Left lobe of liver (tissue), 2 donors: ENCODE measurements around the gene SPATA24. TPM values are rescaled to one million over a fixed set of nuclear protein-coding genes. Genes with fewer than 3 reads are reported as not detected.
"Not testable (repeated sequence)": the region's sequence is repeated elsewhere in the genome, so short reads cannot be mapped to it uniquely, and the experiment has no call there.

ENCODE experiments used
- ATAC-seq: fragments of 200-7000 bp; cut with Tn5 transposase; one replicate; pipeline ENCODE4 v1.9.1; 2020; ENCODE audit warnings: mild to moderate bottlenecking, moderate library complexity
- DNase-seq: peaks from one replicate; pipeline ENCODE4 v3.0.0-alpha.2; 2020; ENCODE audit warnings: low spot score
- total RNA-seq: library from RNA; stranded (reverse); gene quantifications from one replicate; pipeline ENCODE4 v1.2.1, GENCODE V29; 2021
- donor health status: DM: no; HTN: no; CAD: no; lungs with moderate emphysema.
- donor health status: DM: no; HTN: yes; CAD: no.

The SPATA24 gene, protein sequence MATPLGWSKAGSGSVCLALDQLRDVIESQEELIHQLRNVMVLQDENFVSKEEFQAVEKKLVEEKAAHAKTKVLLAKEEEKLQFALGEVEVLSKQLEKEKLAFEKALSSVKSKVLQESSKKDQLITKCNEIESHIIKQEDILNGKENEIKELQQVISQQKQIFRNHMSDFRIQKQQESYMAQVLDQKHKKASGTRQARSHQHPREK
- 2.2 TPM for total RNA-seq

- peak; percentile 95 for ATAC-seq
- DNase-seq, result peak; percentile 97
These were observed at the start of gene SPATA24 for GRCh38 chr5:139403787-139404483. Gene SPATA24, minus strand, starts transcription at chr5:139404089. Its CDS starts 29 bp downstream, at chr5:139404060.

- no peak for DNase-seq
- no peak for ATAC-seq
These were observed 48.2 kb upstream of the SPATA24 start for GRCh38 chr5:139451878-139452660.

DNA sequence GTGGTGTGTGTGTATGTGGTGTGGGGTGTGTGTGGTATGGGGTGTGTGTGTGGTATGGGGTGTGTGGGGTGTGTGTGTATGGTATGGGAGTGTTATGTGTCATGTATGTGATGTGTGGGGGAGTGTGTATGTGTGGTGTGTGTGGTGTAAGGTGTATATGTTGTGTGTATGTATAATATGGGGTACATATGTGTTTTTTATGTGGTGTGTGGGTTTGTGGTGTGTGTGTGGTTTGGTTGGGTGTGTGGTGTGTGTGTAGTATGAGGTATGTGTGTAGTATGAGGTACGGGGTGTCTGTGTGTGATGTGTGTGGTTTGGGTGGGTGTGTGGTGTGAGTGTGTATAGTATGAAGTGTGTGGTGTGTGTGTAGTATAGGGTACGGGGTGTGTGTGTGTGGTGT lies 47.3 kb upstream of the SPATA24 start:
- no peak for ATAC-seq
- DNase-seq, result no peak

DNA sequence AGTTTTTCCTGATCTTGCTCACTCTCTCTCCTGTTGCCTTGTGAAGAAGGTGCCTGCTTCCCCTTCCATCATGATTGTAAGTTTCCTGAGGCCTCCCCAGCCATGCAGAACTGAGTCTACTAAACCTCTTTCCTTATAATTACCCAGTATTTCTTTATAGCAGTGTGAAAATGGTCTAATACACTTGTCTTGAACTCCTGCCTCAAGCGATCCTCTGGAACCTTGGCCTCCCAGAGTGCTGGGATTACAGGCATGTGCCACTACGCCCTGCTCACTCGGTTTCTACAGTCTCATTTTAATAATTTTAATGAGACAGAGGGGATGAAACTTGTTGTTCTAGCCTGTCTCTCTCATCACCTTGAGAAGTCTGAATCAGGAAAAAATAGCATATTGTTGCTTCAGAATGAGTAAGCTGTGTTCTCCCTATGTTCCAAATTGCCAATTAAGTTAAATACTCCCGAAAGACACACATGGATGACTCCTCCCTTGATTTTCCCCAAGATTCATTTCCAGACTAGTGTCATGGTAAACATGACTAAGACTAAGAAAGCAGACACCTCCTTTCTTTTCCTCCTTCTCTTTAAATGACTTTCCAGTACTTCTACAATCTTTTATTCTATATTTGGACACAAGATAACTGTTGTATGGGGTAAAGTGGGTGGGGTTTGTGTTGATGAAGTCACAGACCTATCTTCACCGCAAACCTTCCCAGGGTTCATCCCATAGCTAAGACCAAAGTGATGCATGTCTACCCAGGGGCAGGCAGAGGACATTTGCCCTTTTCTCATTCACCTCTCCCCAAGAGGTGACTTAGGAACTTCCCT lies 43.3 kb upstream of the SPATA24 start:
- ATAC-seq, result no peak
- no peak for DNase-seq

DNA sequence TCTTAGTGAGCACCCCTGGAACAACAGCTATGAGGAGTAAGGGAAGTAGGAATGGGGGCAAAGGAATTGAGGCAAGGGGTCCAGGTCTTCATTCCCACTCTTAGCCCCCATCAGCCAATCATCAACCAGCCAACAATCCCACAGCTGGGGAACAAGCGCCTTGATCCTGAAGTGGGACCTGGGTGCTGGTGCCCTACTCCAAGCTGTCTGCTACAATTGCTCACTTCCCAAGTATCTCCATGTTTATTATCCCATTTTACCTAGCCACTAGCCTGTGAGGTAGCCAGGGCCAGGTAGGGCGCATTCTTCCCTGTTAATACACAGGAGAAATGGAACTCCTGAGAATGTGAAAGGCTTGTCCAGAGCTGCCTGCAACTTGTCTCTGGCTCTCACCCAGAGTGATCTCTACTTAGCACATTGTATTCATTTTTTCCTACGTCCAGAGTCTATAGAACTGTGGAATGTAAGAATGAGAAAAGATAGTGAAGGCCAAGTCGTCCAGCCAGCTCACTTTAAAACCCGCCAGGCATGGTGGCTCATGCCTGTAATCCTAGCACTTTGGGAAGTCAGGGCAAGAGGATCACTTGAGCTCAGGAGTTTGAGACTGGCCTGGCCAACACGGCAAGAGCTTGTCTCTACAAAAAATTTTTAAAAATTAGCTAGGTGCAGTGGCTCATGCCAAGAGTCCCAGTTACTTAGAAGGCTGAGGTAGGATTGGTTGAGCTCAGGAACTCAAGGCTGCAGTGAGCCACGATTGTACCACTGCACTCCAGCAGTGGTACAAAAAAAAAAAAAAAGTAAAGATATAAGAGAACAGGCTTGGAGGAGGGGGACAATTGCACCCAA lies 41.7 kb upstream of the SPATA24 start:
- no peak for DNase-seq
- no peak for ATAC-seq

DNA sequence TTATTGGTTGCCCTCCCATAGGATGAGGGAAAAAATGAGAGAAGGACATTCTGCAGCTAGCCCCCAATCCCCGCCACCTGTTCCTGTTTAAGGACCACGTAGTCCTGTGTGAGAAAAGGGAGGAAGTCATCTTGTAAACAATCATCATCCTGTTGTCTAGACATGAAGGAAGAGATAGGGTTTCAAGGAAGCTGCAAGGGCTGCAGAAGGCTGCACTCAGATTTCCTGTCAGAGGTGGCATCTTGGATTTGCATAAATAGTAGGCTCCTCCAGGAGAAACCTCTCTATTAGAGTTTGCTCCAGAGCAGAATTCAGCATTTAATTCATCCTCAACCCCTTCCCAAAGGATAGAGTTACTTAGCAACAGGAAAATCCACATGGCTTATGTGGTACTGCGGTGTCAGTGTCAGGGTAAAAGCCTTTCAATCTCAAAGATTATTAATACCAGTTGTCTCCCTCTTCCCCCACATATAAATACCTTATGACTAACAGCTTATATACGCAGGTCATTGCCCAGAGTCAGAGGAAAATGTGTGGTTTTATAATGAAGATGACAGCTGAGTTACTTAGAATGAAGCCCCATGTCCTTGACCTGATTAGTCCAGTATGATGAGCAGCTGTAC lies 40.1 kb upstream of the SPATA24 start:
- no peak for ATAC-seq
- DNase-seq, result no peak

DNA sequence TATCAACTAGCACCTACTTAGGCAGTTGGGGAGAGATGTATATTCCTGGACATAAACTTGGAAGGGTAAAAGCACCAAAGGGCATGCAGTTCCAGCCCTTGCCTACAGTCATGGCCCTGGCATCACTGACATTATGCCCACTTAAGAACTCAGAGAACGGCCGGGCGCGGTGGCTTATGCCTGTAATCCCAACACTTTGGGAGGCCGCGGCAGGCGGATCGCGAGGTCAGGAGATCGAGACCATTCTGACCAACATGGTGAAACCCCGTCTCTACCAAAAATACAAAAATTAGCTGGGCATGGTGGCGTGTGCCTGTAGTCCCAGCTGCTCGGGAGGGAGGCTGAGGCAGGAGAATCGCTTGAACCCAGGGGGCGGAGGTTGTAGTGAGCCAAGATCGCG lies 36.5 kb upstream of the SPATA24 start:
- DNase-seq, result not testable (repeated sequence)

GRCh38 chr5:139439013-139439903 lies 35.4 kb upstream of the SPATA24 start, which contains the start of gene DNAJC18:
Gene DNAJC18, minus strand, starts transcription at chr5:139439525. Its CDS starts 80 bp downstream, at chr5:139439445.
- DNase-seq (peak; percentile 85), ATAC-seq (peak; percentile 97)

More for the DNA sequence above, 36.5 kb upstream of the SPATA24 start:
- not testable (repeated sequence) for ATAC-seq

- ATAC-seq (no peak), DNase-seq (no peak)
These were observed 34.8 kb upstream of the SPATA24 start for GRCh38 chr5:139438707-139439012.

- ATAC-seq, result no peak
These were observed 31.8 kb upstream of the SPATA24 start for GRCh38 chr5:139435676-139436075.

GRCh38 chr5:139431706-139432105 lies 27.8 kb upstream of the SPATA24 start:
- no peak for ATAC-seq
- no peak for DNase-seq

More at GRCh38 chr5:139435676-139436075, 31.8 kb upstream of the SPATA24 start:
- DNase-seq, result no peak

- ATAC-seq, result no peak
- no peak for DNase-seq
These were observed 26.1 kb upstream of the SPATA24 start for GRCh38 chr5:139430015-139430414.

- ATAC-seq, result no peak
- DNase-seq, result no peak
These were observed 22.5 kb upstream of the SPATA24 start for GRCh38 chr5:139426203-139426885.

DNA sequence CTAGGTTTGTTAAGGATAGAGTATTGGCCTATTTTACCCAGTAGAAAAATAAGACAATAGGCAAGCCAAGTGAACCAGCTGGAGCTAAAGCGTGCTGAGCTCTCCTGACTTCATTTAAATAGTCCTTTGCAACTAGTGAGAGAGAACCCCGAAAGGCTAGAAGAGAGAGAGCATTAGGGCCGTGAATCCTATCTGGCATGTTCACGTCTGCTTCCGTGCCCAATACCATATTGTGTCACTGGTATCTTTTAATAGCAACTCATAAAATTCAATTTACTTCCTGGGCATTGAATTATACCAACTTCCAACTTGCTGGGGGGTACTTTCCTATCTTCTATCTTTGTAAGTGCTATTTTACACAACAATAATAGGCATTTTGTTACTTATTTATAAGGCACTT lies 21.6 kb upstream of the SPATA24 start:
- DNase-seq (no peak), ATAC-seq (no peak)

- DNase-seq (no peak), ATAC-seq (peak; percentile 97)
These were observed 18.5 kb upstream of the SPATA24 start for GRCh38 chr5:139422307-139422893.

- no peak for ATAC-seq
These were observed 15.6 kb upstream of the SPATA24 start for GRCh38 chr5:139419226-139420192.

More at GRCh38 chr5:139419226-139420192, 15.6 kb upstream of the SPATA24 start:
- DNase-seq, result no peak
